HG03066 (cell line): ENCODE results near the gene SSBP3.

Experiments used
- ATAC-seq: cut with Tn5 transposase; IDR thresholded peaks from one replicate; pipeline ENCODE4 v1.9.1; 2021; ENCODE audit warnings: low read depth; ENCODE audit not compliant: unreplicated experiment

SSBP3 gene

GRCh38 chr1:54199765-54200518, 206.3 kb downstream of the SSBP3 start, which contains the start of the genes CYB5RL and MRPL37:
Gene CYB5RL (minus strand): TSS chr1:54200030. CDS start chr1:54195616, 4,414 bp downstream.
Gene MRPL37 (plus strand): TSS chr1:54200167. CDS start chr1:54200244, 77 bp downstream.
- peak; percentile 96 for ATAC-seq

- no peak for ATAC-seq
These were observed 206.9 kb downstream of the SSBP3 start for GRCh38 chr1:54199151-54199764.

GRCh38 chr1:54193453-54193852, 212.7 kb downstream of the SSBP3 start:
- no peak for ATAC-seq

DNA sequence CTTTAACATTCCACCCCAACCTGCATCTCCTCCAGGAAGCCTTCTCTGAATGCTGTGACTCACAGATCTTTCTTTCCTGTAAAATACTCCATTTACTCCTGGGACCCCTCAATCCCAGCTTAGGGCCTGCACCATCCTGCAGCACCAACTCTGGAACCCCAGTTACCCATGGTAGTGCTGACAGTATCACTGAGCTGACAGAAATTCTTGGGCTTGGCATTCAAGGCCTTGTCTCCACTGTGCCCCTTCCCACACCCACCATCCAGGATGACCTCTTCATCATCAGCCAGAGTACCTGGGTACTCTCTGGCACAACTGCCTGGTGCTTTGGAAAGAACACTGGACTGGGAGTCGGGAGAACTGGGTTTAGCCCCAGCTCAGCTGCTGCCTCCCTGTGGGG, 214.7 kb downstream of the SSBP3 start:
- no peak for ATAC-seq

GRCh38 chr1:54190526-54190925, 215.7 kb downstream of the SSBP3 start:
- ATAC-seq = no peak

DNA sequence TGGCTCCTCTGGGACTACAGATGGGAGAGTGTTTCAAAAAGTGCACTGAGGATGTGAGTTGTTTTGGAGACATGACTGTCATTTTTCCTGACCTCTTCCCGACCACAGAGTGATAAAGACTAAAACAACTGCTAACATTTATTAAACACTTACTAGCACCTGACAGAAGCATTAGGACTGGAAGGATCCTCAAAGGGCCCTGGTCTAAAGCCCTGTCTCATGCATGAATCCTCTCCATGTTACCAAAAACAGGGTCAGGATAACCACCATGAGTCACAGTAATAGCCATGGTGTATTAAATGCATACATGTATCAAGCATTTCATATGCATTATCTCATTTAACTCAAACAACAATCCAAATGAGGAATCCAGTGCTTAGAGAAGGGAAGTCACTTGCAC, 217.9 kb downstream of the SSBP3 start:
- ATAC-seq = no peak

GRCh38 chr1:54186056-54186455, 220.1 kb downstream of the SSBP3 start:
- no peak for ATAC-seq

- no peak for ATAC-seq
These were observed 225.4 kb downstream of the SSBP3 start for GRCh38 chr1:54180701-54181360.

DNA sequence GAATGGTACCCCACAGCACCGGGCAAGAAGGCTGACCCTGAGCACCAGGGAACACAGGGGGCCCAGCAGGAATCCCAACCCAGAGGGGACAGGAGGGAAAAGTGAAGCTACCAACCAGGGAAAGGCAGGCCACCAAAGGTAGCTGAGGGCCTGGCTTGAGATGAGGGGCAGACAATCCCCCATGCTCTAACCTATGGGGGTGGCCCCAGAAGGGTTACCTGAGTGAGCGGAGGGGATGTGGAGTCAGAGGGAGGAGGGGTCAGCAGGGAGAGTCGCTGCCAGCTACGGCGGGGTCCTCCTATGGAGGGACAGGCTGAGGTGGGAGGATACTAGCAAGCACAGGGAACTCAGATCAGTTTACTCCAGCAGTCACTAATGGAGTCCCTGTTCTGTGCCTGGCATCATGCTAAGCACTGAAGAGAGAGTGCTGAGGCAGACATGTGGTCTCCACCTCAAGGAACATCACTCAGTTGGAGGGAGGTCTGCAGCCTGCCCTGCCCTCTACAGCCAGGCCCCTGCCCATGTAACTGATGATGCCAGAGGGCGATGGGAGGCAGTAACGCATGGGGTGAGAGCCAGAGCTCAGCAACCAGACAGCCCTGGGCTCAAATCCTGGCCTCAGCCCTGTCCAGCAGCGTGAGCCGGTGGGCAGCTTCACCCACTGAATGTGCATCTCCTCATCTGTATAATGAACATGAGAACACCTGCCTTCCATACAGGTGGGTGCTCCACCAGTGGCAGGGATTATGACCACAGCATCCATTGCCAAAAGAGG, 227.7 kb downstream of the SSBP3 start:
- ATAC-seq = no peak

DNA sequence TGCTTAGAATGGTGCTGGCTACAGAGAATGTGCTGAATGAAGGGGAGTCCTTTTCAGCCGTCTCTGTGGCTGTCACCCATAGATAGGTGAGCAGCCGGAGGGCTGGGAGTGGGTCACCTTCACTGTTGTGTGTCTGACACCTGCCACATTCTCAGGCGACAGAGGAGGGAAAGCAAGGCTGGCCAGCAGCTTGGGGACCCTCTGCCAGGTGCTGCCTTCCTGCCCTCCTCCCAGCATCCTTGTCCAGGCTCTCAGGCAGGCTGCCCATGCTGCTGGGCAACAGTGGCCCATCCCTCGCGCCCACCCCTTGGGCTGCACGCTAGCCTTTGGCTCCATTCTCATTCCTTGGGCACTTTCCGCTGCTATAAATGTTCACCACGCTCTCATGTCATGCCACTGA, 228.5 kb downstream of the SSBP3 start:
- ATAC-seq = no peak

- no peak for ATAC-seq
These were observed 229.4 kb downstream of the SSBP3 start for GRCh38 chr1:54176621-54177327.
